Measurements from ENCODE around the gene ZCWPW1.

- no peak for TF ChIP-seq CTCF (IDR thresholded peaks at IDR 0.05)
- TF ChIP-seq EZH2 (IDR thresholded peaks at IDR 0.05; ENCODE audit: borderline replicate concordance, insufficient read depth, low read depth, low read length, poor library complexity, severe bottlenecking) = no peak
These were observed 34.4 kb downstream of the ZCWPW1 start for GRCh38 chr7:100394077-100394476.

Data from B cell (primary cell).